Fibroblast of lung (primary cell): ENCODE data around the gene SLC35F3.

Source experiments
- EZH2 ChIP-seq: IDR thresholded peaks from 2 replicates; pipeline ENCODE4 v1.5.1; 2012; ENCODE audit warnings: low read length, control low read depth, mild to moderate bottlenecking; ENCODE audit errors: missing control alignments
- TF ChIP-seq, protein P1 (sequence below), 2 donors: IDR thresholded peaks in 1 of 2; conservative IDR thresholded peaks in 1 of 2; 1 replicate in 1 of 2; 2 replicates in 1 of 2; pipeline ENCODE4 v1.5.1; 2011 to 2012; ENCODE audit warnings: low read length in 2 of 2, control low read depth in 1 of 2, inconsistent platforms in 1 of 2, low read depth in 1 of 2, mild to moderate bottlenecking in 1 of 2

DNA sequence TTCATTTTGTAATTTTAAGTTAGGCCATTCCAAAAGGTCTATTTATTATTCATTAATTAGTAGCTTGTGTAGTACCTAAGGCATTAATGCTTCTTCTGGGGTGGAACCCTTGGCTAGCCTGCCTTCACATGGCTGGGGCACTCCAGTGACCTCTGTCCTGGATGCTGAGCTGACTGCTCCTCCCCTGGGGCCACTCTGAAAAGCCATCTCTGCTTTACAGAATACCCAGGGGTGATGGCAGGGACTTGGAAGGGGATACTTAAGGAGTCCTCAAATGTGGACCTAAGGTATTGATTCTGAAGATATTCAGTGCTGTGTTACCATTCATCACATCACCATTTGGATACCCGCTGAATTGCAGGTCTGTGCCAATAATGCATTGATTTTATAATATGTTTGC is 281.0 kb downstream of the SLC35F3 start:
- TF ChIP-seq, protein P1, sequence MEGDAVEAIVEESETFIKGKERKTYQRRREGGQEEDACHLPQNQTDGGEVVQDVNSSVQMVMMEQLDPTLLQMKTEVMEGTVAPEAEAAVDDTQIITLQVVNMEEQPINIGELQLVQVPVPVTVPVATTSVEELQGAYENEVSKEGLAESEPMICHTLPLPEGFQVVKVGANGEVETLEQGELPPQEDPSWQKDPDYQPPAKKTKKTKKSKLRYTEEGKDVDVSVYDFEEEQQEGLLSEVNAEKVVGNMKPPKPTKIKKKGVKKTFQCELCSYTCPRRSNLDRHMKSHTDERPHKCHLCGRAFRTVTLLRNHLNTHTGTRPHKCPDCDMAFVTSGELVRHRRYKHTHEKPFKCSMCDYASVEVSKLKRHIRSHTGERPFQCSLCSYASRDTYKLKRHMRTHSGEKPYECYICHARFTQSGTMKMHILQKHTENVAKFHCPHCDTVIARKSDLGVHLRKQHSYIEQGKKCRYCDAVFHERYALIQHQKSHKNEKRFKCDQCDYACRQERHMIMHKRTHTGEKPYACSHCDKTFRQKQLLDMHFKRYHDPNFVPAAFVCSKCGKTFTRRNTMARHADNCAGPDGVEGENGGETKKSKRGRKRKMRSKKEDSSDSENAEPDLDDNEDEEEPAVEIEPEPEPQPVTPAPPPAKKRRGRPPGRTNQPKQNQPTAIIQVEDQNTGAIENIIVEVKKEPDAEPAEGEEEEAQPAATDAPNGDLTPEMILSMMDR (conservative IDR thresholded peaks at IDR 0.05 in 1 of 2, IDR thresholded peaks at IDR 0.05 in 1 of 2; ENCODE audit: low read depth in 1 of 2, low read length in 2 of 2) = no peak
- no peak for TF ChIP-seq EZH2
